Sigmoid colon (tissue), 7 donors: ENCODE data around the gene C12orf75. TPM values are rescaled to one million over a fixed set of nuclear protein-coding genes. Genes with fewer than 3 reads are reported as not detected.

Experiments used
- DNase-seq: peaks from one replicate; pipeline ENCODE4 v3.0.0-alpha.2; 2019
- H3K27ac ChIP-seq, 4 donors: fragments of 200-600 bp; sonication (generic); one replicate each; pipeline ENCODE4 v1.5.1; 2016 to 2019; ENCODE audit warnings: mild to moderate bottlenecking in 1 of 4
- H3K27me3 ChIP-seq, 3 donors: fragments of 200-600 bp; sonication (generic); one replicate each; pipeline ENCODE4 v1.5.1; 2019; ENCODE audit warnings: mild to moderate bottlenecking in 1 of 3
- H3K36me3 ChIP-seq, 4 donors: fragments of 200-600 bp; sonication (generic); one replicate each; pipeline ENCODE4 v1.5.1; 2016 to 2019
- H3K4me1 ChIP-seq, 4 donors: fragments of 200-600 bp; sonication (generic); one replicate each; pipeline ENCODE4 v1.5.1; 2017 to 2019
- H3K4me3 ChIP-seq, 4 donors: fragments of 200-600 bp; sonication (generic); one replicate each; pipeline ENCODE4 v1.5.1; 2017 to 2019; ENCODE audit warnings: mild to moderate bottlenecking in 2 of 4, moderate library complexity in 1 of 4
- H3K9me3 ChIP-seq, 4 donors: fragments of 200-600 bp in 3 of 4; sonication (generic) in 3 of 4; one replicate each; pipeline versions ENCODE4 v1.5.1 to v1.6.1; 2013 to 2019
- EP300 ChIP-seq, 4 donors: sonication (generic); formaldehyde crosslinking; IDR thresholded peaks; one replicate each; pipeline ENCODE4 v1.6.1; 2017; ENCODE audit warnings: antibody characterized with exemption in 4 of 4
- POLR2A ChIP-seq, 2 donors: fragments of 450-650 bp; IDR thresholded peaks; one replicate each; pipeline ENCODE4 v1.6.1; 2016; ENCODE audit warnings: antibody characterized with exemption in 2 of 2, mild to moderate bottlenecking in 2 of 2, moderate library complexity in 2 of 2
- POLR2AphosphoS5 ChIP-seq, 4 donors: sonication (generic); formaldehyde crosslinking; IDR thresholded peaks; one replicate each; pipeline ENCODE4 v1.6.1; 2017; ENCODE audit warnings: antibody characterized with exemption in 4 of 4
- WGBS, 2 donors: extraction: QIAGEN DNeasy Blood & Tissue Kit; methylation state at CpG; one replicate each; pipeline ENCODE4 v1.1.7; 2013; 5-methylcytosine and 5-hydroxymethylcytosine counted together
- intact Hi-C: fragments of 100-400 bp; cut with DNase I; formaldehyde crosslinking; loops from one replicate; pipeline ENCODE4 v1.15.1; 2023
- polyA plus RNA-seq, 3 donors: library from polyadenylated mRNA; stranded (reverse); fragments of 200-250 nt; gene quantifications; one replicate each; pipeline ENCODE4 v1.2.3, GENCODE V29; 2013
- total RNA-seq, 4 donors: library from RNA; depleted of rRNA; stranded (reverse); fragments of >200 nt; gene quantifications; one replicate each; pipeline ENCODE4 v1.1.0, GENCODE V29; 2016
- TF ChIP-seq, protein P1 (sequence below), 4 experiments: fragments of 450-650 bp in 3 of 4; fragments of 200-600 bp in 1 of 4; IDR thresholded peaks; one replicate each; pipeline ENCODE4 v1.5.1; 2016 to 2019; ENCODE audit warnings: antibody characterized with exemption in 4 of 4, mild to moderate bottlenecking in 3 of 4, moderate library complexity in 2 of 4
- donor health status: healthy with polysubstance abuse.
- donor health status: Bipolar disorder and iron deficiency.
- donor health status: healthy.

Gene C12orf75
- total and polyA plus RNA-seq, 7 donors: 1.6 to 310 (median 4.4) TPM

DNA sequence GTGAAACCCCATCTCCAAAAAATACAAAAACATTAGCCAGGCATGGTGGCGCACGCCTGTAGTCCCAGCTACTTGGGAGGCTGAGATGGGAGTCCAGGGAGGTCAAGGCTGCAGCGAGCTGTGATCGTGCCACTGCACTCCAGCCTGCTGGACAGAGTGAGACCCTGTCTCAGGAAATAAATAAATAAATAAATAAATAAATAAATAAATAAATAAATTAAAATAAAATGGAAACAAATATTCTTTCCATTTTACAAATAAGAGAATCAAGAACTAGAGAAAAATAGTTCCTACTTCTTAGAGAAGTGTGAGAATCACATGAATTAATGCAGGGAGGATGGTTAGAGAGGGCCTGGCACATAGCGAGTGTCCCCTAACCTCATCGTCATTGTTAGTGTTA is 53.7 kb downstream of the C12orf75 start:
- Histone ChIP-seq H3K27ac (no peak overlapping the region), H3K36me3 (no peaks in the 10 kb centered on the region), H3K4me3 (no peak overlapping the region), H3K27me3 (no peaks in the 10 kb centered on the region), H3K4me1 (peaks cover 0 to 9% (median 4%) of the 10 kb centered on the region in 4 donors), H3K9me3 (no peaks in the 10 kb centered on the region)
- intact Hi-C loops: no loop called here
- 94 to 95% methylated on average over 6 of the region's 6 CpGs for WGBS, 2 donors
- no peak for DNase-seq
- TF ChIP-seq POLR2A (IDR thresholded peaks at IDR 0.05) (no peak), EP300 (IDR thresholded peaks at IDR 0.05) (no peak)
- TF ChIP-seq, protein P1, sequence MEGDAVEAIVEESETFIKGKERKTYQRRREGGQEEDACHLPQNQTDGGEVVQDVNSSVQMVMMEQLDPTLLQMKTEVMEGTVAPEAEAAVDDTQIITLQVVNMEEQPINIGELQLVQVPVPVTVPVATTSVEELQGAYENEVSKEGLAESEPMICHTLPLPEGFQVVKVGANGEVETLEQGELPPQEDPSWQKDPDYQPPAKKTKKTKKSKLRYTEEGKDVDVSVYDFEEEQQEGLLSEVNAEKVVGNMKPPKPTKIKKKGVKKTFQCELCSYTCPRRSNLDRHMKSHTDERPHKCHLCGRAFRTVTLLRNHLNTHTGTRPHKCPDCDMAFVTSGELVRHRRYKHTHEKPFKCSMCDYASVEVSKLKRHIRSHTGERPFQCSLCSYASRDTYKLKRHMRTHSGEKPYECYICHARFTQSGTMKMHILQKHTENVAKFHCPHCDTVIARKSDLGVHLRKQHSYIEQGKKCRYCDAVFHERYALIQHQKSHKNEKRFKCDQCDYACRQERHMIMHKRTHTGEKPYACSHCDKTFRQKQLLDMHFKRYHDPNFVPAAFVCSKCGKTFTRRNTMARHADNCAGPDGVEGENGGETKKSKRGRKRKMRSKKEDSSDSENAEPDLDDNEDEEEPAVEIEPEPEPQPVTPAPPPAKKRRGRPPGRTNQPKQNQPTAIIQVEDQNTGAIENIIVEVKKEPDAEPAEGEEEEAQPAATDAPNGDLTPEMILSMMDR (IDR thresholded peaks at IDR 0.05): no peak

DNA sequence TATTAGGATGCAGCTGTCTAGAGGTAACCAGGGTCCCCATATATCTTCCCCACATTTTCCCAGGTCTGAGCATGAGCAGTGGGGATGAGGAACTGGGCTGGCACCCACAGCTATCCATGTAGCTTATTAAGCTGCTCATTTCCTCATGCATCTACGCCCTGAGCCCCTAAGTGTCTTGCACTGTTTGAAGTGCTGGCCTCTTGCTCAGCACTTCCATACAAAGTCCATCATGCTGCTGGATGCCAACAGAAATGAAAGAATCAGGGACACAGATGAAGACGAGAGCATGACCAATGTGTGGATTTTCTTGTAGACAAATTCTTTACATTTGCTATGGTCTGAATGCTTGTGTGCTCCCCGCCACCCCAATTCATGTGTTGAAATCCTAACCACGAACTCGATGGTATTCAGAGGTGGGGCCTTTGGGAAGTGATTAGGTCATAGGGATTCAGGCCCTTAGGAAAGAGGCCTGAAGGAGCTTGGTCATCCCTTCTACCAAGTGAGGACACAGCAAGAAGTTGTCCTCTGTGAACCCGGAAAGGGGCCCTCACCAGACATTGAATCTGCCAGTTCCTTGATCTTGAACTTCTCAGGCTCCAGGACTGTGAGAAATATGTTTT is 54.5 kb downstream of the C12orf75 start:
- Histone ChIP-seq H3K9me3 (no peaks in the 10 kb centered on the region), H3K27me3 (no peaks in the 10 kb centered on the region), H3K4me1 (peaks cover 0 to 9% (median 4%) of the 10 kb centered on the region in 4 donors), H3K27ac (no peak overlapping the region), H3K36me3 (no peaks in the 10 kb centered on the region), H3K4me3 (no peak overlapping the region)
- 86 to 87% methylated on average over 6 of the region's 6 CpGs for WGBS, 2 donors
- intact Hi-C loops: no loop called here
- DNase-seq: no peak
- TF ChIP-seq POLR2A (IDR thresholded peaks at IDR 0.05): no peak
- TF ChIP-seq, protein P1 (IDR thresholded peaks at IDR 0.05): no peak
- no peak for TF ChIP-seq EP300 (IDR thresholded peaks at IDR 0.05)
- TF ChIP-seq POLR2AphosphoS5 (IDR thresholded peaks at IDR 0.05): no peak

DNA sequence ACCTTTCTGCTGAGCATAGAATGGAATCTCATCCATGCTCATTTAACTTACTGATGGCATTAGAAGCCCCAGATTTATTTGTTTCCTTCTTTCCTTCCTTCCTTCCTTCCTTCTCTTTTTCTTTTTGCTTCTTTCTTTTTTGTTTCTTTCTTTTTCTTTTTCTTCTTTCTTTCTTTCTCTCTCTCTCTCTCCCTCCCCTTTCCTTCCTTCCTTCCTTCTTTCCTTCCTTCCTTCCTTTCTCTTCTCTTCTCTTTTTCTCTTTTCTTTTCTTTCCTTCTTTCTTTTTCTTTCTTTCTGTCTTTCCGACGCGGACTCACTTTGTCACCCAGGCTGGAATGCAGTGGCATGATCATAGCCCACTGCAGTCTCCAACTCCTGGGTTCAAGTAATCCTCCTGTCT is 55.9 kb downstream of the C12orf75 start:
- no peak overlapping the region for H3K4me3 ChIP-seq
- TF ChIP-seq, protein P1 (IDR thresholded peaks at IDR 0.05): no peak
- no peak for TF ChIP-seq POLR2A (IDR thresholded peaks at IDR 0.05)
- no peak for TF ChIP-seq POLR2AphosphoS5 (IDR thresholded peaks at IDR 0.05)
- no peak for TF ChIP-seq EP300 (IDR thresholded peaks at IDR 0.05)
- intact Hi-C loops: no loop called here
- H3K27ac ChIP-seq: no peak overlapping the region
- 97 to 99% methylated on average over 3 of the region's 3 CpGs for WGBS, 2 donors
- no peaks in the 10 kb centered on the region for H3K36me3 ChIP-seq
- no peaks in the 10 kb centered on the region for H3K27me3 ChIP-seq
- DNase-seq: no peak
- no peaks in the 10 kb centered on the region for H3K9me3 ChIP-seq
- H3K4me1 ChIP-seq: peaks cover 0 to 9% (median 4%) of the 10 kb centered on the region in 4 donors

- H3K27me3 ChIP-seq: no peaks in the 10 kb centered on the region
- no peak for DNase-seq
- no peak overlapping the region for H3K27ac ChIP-seq
- no peaks in the 10 kb centered on the region for H3K9me3 ChIP-seq
- no peaks in the 10 kb centered on the region for H3K4me1 ChIP-seq
- no peaks in the 10 kb centered on the region for H3K36me3 ChIP-seq
- intact Hi-C loops: no loop called here
- no peak overlapping the region for H3K4me3 ChIP-seq
- no peak for TF ChIP-seq EP300 (IDR thresholded peaks at IDR 0.05)
- TF ChIP-seq POLR2A (IDR thresholded peaks at IDR 0.05): no peak
- TF ChIP-seq, protein P1 (IDR thresholded peaks at IDR 0.05): no peak
- no peak for TF ChIP-seq POLR2AphosphoS5 (IDR thresholded peaks at IDR 0.05)
- 78 to 85% methylated on average over 1 of the region's 1 CpG for WGBS, 2 donors
Measured at GRCh38 chr12:105391231-105391630, 60.7 kb downstream of the C12orf75 start.

GRCh38 chr12:105393587-105393986 is 63.1 kb downstream of the C12orf75 start:
- Histone ChIP-seq H3K27me3 (no peaks in the 10 kb centered on the region), H3K9me3 (no peaks in the 10 kb centered on the region), H3K4me3 (no peak overlapping the region), H3K27ac (no peak overlapping the region), H3K4me1 (no peaks in the 10 kb centered on the region), H3K36me3 (no peaks in the 10 kb centered on the region)
- TF ChIP-seq POLR2AphosphoS5 (IDR thresholded peaks at IDR 0.05) (no peak), EP300 (IDR thresholded peaks at IDR 0.05) (no peak), POLR2A (IDR thresholded peaks at IDR 0.05) (no peak)
- TF ChIP-seq, protein P1 (IDR thresholded peaks at IDR 0.05): no peak
- no peak for DNase-seq
- intact Hi-C loops: no loop called here
- WGBS, 2 donors: 45 to 74% methylated on average over 4 of the region's 4 CpGs
